ENCODE data around the gene UGT2B10. TPM values are rescaled to one million over a fixed set of nuclear protein-coding genes. Genes with fewer than 3 reads are reported as not detected.

UGT2B10 gene
- total and polyA plus RNA-seq, 5 experiments from 2014 or later: not detected

GRCh38 chr4:68877555-68877954 is 61.8 kb downstream of the UGT2B10 start:
- no peaks in the 10 kb centered on the region for H3K4me1 Mint-ChIP-seq
- H3K36me3 Mint-ChIP-seq: no peaks in the 10 kb centered on the region
- H3K27me3 Mint-ChIP-seq: no peaks in the 10 kb centered on the region
- POLR2A ChIA-PET: no interaction called here
- ATAC-seq: no peak
- H3K27ac Mint-ChIP-seq: no peak overlapping the region
- no peaks in the 10 kb centered on the region for H3K9me3 Mint-ChIP-seq
- no peak overlapping the region for H3K4me3 Mint-ChIP-seq
- no peak for DNase-seq

GRCh38 chr4:68878048-68878447 is 62.3 kb downstream of the UGT2B10 start:
- H3K4me3 Mint-ChIP-seq: no peak overlapping the region
- H3K9me3 Mint-ChIP-seq: no peaks in the 10 kb centered on the region
- no peak overlapping the region for H3K27ac Mint-ChIP-seq
- DNase-seq: no peak
- POLR2A ChIA-PET: no interaction called here
- H3K4me1 Mint-ChIP-seq: no peaks in the 10 kb centered on the region
- no peaks in the 10 kb centered on the region for H3K27me3 Mint-ChIP-seq
- no peaks in the 10 kb centered on the region for H3K36me3 Mint-ChIP-seq
- no peak for ATAC-seq

Other genes with a start within 250 kb of the UGT2B10 start
- gene UGT2B17, start 239.7 kb upstream of the UGT2B10 start, total RNA-seq: not detected
- not detected for gene UGT2B17, start 239.7 kb upstream of the UGT2B10 start, polyA plus RNA-seq
- gene UGT2B15, start 145.3 kb upstream of the UGT2B10 start, total RNA-seq: not detected
- not detected for gene UGT2B15, start 145.3 kb upstream of the UGT2B10 start, polyA plus RNA-seq
- gene UGT2A3, start 135.8 kb downstream of the UGT2B10 start, total RNA-seq: not detected
- not detected for gene UGT2A3, start 135.8 kb downstream of the UGT2B10 start, polyA plus RNA-seq